Gastrocnemius medialis (tissue), 4 donors: Measurements from ENCODE around the gene ALG14. TPM values are rescaled to one million over a fixed set of nuclear protein-coding genes. Genes with fewer than 3 reads are reported as not detected.
A peak's percentile ranks its signal among the peaks of the same experiment; 100 is the strongest.

ENCODE experiments used
- ATAC-seq, 2 donors: fragments of 150-250 bp; one replicate each; pipeline ENCODE4 v1.9.1; 2016
- DNase-seq, 2 donors: peaks; one replicate each; pipeline ENCODE4 v3.0.0-alpha.2; 2019
- H3K27ac ChIP-seq, 4 donors: fragments of 200-600 bp; sonication (generic); 1 replicate in 1 of 4; 2 replicates in 3 of 4; pipeline ENCODE4 v1.5.1; 2016 to 2018; ENCODE audit warnings: mild to moderate bottlenecking in 2 of 4, moderate library complexity in 1 of 4
- H3K27me3 ChIP-seq, 3 donors: fragments of 200-600 bp; sonication (generic) in 2 of 3; 1 replicate in 1 of 3; 2 replicates in 2 of 3; pipeline versions ENCODE4 v1.5.1 to v1.6.0; 2016 to 2019; ENCODE audit warnings: mild to moderate bottlenecking in 1 of 3, moderate library complexity in 1 of 3
- H3K36me3 ChIP-seq, 2 donors: fragments of 200-600 bp; sonication (generic) in 1 of 2; one replicate each; pipeline ENCODE4 v1.5.1; 2017 to 2018
- H3K4me1 ChIP-seq, 2 donors: fragments of 200-600 bp; sonication (generic) in 1 of 2; one replicate each; pipeline ENCODE4 v1.5.1; 2016 to 2017; ENCODE audit warnings: mild to moderate bottlenecking in 2 of 2
- H3K4me3 ChIP-seq, 4 donors: fragments of 200-600 bp; sonication (generic) in 3 of 4; 1 replicate in 1 of 4; 2 replicates in 3 of 4; pipeline ENCODE4 v1.5.1; 2016 to 2019; ENCODE audit warnings: mild to moderate bottlenecking in 2 of 4
- H3K9me3 ChIP-seq, 3 donors: fragments of 200-600 bp; sonication (generic) in 2 of 3; 1 replicate in 1 of 3; 2 replicates in 2 of 3; pipeline ENCODE4 v1.5.1; 2016 to 2019
- POLR2A ChIP-seq, 2 donors: fragments of 450-650 bp; IDR thresholded peaks; one replicate each; pipeline ENCODE4 v1.6.1; 2017; ENCODE audit warnings: antibody characterized with exemption in 2 of 2, mild to moderate bottlenecking in 2 of 2, moderate library complexity in 2 of 2
- in situ Hi-C, 4 donors: fragments of 200-750 bp; cut with MboI; loops; one replicate each; pipeline versions ENCODE4 v1.15.0 to v1.8.0; 2017; ENCODE audit warnings: low sequenced_read_pairs in 4 of 4
- intact Hi-C: fragments of 100-400 bp; cut with DNase I; formaldehyde crosslinking; loops from one replicate; pipeline ENCODE4 v1.15.1; 2023; ENCODE audit warnings: low total_unique reads
- total RNA-seq, 4 donors: library from RNA; depleted of rRNA; stranded (reverse); fragments of >200 nt; gene quantifications; one replicate each; pipeline versions ENCODE4 v1.1.0 to v1.2.3, GENCODE V29; 2016
- TF ChIP-seq, protein P1 (sequence below), 5 experiments: fragments of 450-650 bp in 3 of 5; fragments of 200-600 bp in 2 of 5; sonication (generic) in 2 of 5; IDR thresholded peaks in 4 of 5; conservative IDR thresholded peaks in 1 of 5; 1 replicate in 4 of 5; 2 replicates in 1 of 5; pipeline ENCODE4 v1.5.1; 2016 to 2019; ENCODE audit warnings: antibody characterized with exemption in 5 of 5, mild to moderate bottlenecking in 3 of 5, moderate library complexity in 3 of 5

The ALG14 gene
- total RNA-seq, 4 donors from 2014 or later, result 0.24 to 0.97 (median 0.77) TPM

DNA sequence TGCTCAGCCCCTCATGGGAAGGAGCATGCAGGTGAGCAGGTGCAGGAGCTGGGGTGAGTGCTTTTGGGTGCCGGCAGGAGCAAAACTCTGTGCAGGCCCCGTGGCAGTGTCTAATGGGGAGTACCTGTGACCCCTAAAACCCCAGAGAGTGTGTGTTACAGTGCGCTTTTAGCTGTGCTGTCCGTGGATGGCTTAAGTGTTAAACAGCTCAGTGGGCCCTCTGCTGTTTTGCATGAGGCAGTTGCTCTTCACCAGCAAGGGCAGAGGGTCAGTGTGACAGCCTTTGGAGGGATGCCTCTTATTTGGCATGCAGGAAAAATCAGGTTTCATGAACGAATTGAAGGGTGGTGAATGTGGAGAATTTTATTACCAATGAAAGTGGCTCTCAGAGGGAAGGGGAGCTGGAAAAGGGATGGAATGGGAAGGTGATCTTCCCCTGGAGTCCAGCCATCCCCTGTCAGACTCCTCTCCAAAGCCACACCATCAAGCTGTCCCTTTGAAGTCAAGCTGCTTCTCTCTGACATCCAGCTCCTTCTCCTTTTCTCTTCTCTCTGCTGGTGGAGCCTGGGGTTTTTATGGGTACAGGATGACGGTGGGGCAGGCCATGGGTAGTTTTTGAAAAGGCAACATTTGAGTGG lies 17.0 kb upstream of the ALG14 start:
- Histone ChIP-seq H3K9me3 (no peaks in the 10 kb centered on the region), H3K4me1 (peaks cover 0 to 10% of the 10 kb centered on the region in 2 donors), H3K27ac (no peak overlapping the region), H3K27me3 (no peaks in the 10 kb centered on the region), H3K4me3 (no peak overlapping the region), H3K36me3 (no peaks in the 10 kb centered on the region)
- ATAC-seq (no peak), DNase-seq (no peak)
- in situ Hi-C loops (loop anchor here in 3 of 4 donors (5.0 to 10.0 kb wide), 2 partner anchors 143 to 145 kb away; partner anchors contain the start of gene RWDD3 (in 3 of the 3)), intact Hi-C loops (no loop called here)
- TF ChIP-seq, protein P1, sequence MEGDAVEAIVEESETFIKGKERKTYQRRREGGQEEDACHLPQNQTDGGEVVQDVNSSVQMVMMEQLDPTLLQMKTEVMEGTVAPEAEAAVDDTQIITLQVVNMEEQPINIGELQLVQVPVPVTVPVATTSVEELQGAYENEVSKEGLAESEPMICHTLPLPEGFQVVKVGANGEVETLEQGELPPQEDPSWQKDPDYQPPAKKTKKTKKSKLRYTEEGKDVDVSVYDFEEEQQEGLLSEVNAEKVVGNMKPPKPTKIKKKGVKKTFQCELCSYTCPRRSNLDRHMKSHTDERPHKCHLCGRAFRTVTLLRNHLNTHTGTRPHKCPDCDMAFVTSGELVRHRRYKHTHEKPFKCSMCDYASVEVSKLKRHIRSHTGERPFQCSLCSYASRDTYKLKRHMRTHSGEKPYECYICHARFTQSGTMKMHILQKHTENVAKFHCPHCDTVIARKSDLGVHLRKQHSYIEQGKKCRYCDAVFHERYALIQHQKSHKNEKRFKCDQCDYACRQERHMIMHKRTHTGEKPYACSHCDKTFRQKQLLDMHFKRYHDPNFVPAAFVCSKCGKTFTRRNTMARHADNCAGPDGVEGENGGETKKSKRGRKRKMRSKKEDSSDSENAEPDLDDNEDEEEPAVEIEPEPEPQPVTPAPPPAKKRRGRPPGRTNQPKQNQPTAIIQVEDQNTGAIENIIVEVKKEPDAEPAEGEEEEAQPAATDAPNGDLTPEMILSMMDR (IDR thresholded peaks at IDR 0.05 in 4 of 5, conservative IDR thresholded peaks at IDR 0.05 in 1 of 5), result no peak
- TF ChIP-seq POLR2A (IDR thresholded peaks at IDR 0.05), result no peak

GRCh38 chr1:95088303-95088702 lies 15.6 kb upstream of the ALG14 start:
- no peaks in the 10 kb centered on the region for H3K36me3 ChIP-seq
- H3K27ac ChIP-seq, result no peak overlapping the region
- H3K9me3 ChIP-seq, result no peaks in the 10 kb centered on the region
- H3K4me1 ChIP-seq, result peaks cover 0 to 13% of the 10 kb centered on the region in 2 donors
- in situ Hi-C loops, result loop anchor here in 3 of 4 donors (5.0 to 10.0 kb wide), 2 partner anchors 144 to 146 kb away; partner anchors contain the start of gene RWDD3 (in 3 of the 3)
- ATAC-seq (no peak), DNase-seq (no peak)
- H3K27me3 ChIP-seq, result no peaks in the 10 kb centered on the region
- intact Hi-C loops, result no loop called here
- H3K4me3 ChIP-seq, result no peak overlapping the region
- TF ChIP-seq, protein P1 (IDR thresholded peaks at IDR 0.05 in 4 of 5, conservative IDR thresholded peaks at IDR 0.05 in 1 of 5), result no peak
- no peak for TF ChIP-seq POLR2A (IDR thresholded peaks at IDR 0.05)

DNA sequence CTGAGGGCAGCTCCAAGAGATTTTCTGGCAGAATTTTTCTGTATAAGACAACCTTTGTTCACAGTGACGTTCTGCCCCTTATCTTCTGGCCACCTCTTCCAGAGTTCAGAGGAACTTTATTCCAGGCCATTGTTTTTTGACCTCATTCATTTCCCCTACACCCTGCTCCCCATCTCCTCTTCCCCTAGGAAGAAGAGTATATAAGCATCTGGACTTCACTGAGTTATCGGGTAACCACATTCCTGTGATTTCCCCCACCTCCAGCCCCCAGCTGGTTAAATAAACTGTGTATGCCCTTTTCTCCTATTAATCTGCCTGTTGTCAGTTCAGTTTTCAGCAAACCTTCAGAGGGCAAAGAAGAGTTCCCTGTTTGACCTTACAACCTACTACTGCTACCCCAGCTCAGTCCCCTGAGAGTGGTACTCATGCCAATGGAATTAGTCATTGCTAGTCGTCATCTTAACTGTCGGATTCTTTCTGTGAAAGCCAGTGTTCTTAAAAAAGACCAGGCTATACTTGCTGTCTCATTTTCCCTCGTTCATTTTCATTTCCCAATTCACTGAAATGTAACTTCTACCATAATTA lies 14.3 kb upstream of the ALG14 start:
- Histone ChIP-seq H3K27me3 (no peaks in the 10 kb centered on the region), H3K27ac (peak overlapping the region; percentile 23 to 61 (median 38)), H3K36me3 (no peaks in the 10 kb centered on the region), H3K9me3 (no peaks in the 10 kb centered on the region), H3K4me1 (peaks cover 0 to 13% of the 10 kb centered on the region in 2 donors), H3K4me3 (no peak overlapping the region)
- TF ChIP-seq, protein P1 (IDR thresholded peaks at IDR 0.05 in 4 of 5, conservative IDR thresholded peaks at IDR 0.05 in 1 of 5), result no peak
- no peak for TF ChIP-seq POLR2A (IDR thresholded peaks at IDR 0.05)
- ATAC-seq (peak; percentile 68 to 84), DNase-seq (peak; percentile 27 to 46)
- in situ Hi-C loops (loop anchor here in 3 of 4 donors (5.0 to 10.0 kb wide), 2 partner anchors 145 to 148 kb away; partner anchors contain the start of gene RWDD3 (in 3 of the 3)), intact Hi-C loops (no loop called here)

GRCh38 chr1:95085376-95085775 lies 12.6 kb upstream of the ALG14 start:
- Histone ChIP-seq H3K27me3 (no peaks in the 10 kb centered on the region), H3K4me1 (peaks cover 0 to 13% of the 10 kb centered on the region in 2 donors), H3K36me3 (no peaks in the 10 kb centered on the region), H3K9me3 (no peaks in the 10 kb centered on the region), H3K4me3 (no peak overlapping the region), H3K27ac (no peak overlapping the region)
- in situ Hi-C loops, result loop anchor here in 3 of 4 donors (5.0 to 10.0 kb wide), 2 partner anchors 147 to 149 kb away; partner anchors contain the start of gene RWDD3 (in 3 of the 3)
- intact Hi-C loops, result no loop called here
- ATAC-seq, result no peak
- no peak for TF ChIP-seq POLR2A (IDR thresholded peaks at IDR 0.05)
- TF ChIP-seq, protein P1 (IDR thresholded peaks at IDR 0.05 in 4 of 5, conservative IDR thresholded peaks at IDR 0.05 in 1 of 5), result no peak
- no peak for DNase-seq
